T-helper 1 cell (primary cell): ENCODE results near the gene SPTLC3.
"Not testable (repeated sequence)": the region's sequence is repeated elsewhere in the genome, so short reads cannot be mapped to it uniquely, and the experiment has no call there.

Experiments used
- DNase-seq, 5 donors: peaks; one replicate each; pipeline ENCODE4 v3.0.0-alpha.2; 2012 to 2020
- total RNA-seq, 4 donors: gene quantifications; one replicate each; lab custom pipeline; 2026; lab: John Stamatoyannopoulos, UW

The SPTLC3 gene
- total RNA-seq: 0 to 0.76 (median 0.25) reads per million in 4 donors

GRCh38 chr20:13008761-13009681 lies at the start of gene SPTLC3:
TSS of gene SPTLC3 (plus strand) at chr20:13008972. CDS start at chr20:13009268, 296 bp downstream.
- DNase-seq: no peak

- no peak for DNase-seq
Observed at GRCh38 chr20:12961725-12962124, 47.0 kb upstream of the SPTLC3 start.

- no peak for DNase-seq
Observed at GRCh38 chr20:12962895-12963294, 45.9 kb upstream of the SPTLC3 start.

- DNase-seq: no peak
Observed at GRCh38 chr20:12963416-12963815, 45.4 kb upstream of the SPTLC3 start.

GRCh38 chr20:12965212-12965869 lies 43.4 kb upstream of the SPTLC3 start:
- no peak for DNase-seq

- DNase-seq: no peak
Observed at GRCh38 chr20:12965870-12966251, 42.9 kb upstream of the SPTLC3 start.

GRCh38 chr20:12966468-12967085 lies 42.2 kb upstream of the SPTLC3 start:
- no peak for DNase-seq

- DNase-seq: no peak
Observed at GRCh38 chr20:12967932-12968331, 40.8 kb upstream of the SPTLC3 start.

GRCh38 chr20:12968472-12968871 lies 40.3 kb upstream of the SPTLC3 start:
- no peak for DNase-seq

GRCh38 chr20:12969071-12969669 lies 39.6 kb upstream of the SPTLC3 start:
- DNase-seq: no peak

GRCh38 chr20:12970372-12970821 lies 38.4 kb upstream of the SPTLC3 start:
- no peak for DNase-seq

GRCh38 chr20:12975833-12976608 lies 32.8 kb upstream of the SPTLC3 start:
- DNase-seq: no peak

- DNase-seq: no peak
Observed at GRCh38 chr20:12976720-12977309, 32.0 kb upstream of the SPTLC3 start.

- no peak for DNase-seq
Observed at GRCh38 chr20:12977328-12978125, 31.2 kb upstream of the SPTLC3 start.

GRCh38 chr20:12978126-12978394 lies 30.7 kb upstream of the SPTLC3 start:
- no peak for DNase-seq

- no peak for DNase-seq
Observed at GRCh38 chr20:12978613-12979495, 29.9 kb upstream of the SPTLC3 start.

- not testable (repeated sequence) for DNase-seq
Observed at GRCh38 chr20:12979713-12980112, 29.1 kb upstream of the SPTLC3 start.

GRCh38 chr20:12982098-12982497 lies 26.7 kb upstream of the SPTLC3 start:
- no peak for DNase-seq

- no peak for DNase-seq
Observed at GRCh38 chr20:12984069-12984765, 24.6 kb upstream of the SPTLC3 start.
